HAP-1 (cell line): ENCODE results near the gene RAB11FIP4.

Source experiments
- DNase-seq, 2 experiments: peaks; one replicate each; pipeline ENCODE4 v3.0.0-alpha.2; 2016 to 2020; ENCODE audit warnings: low spot score in 2 of 2
- H3K27me3 ChIP-seq: fragments of 250-450 bp; sonication (Bioruptor Pico); 2 replicates; pipeline ENCODE4 v1.5.1; 2020; ENCODE audit warnings: low read depth, mild to moderate bottlenecking, moderate library complexity
- H3K36me3 ChIP-seq: fragments of 250-450 bp; sonication (Bioruptor Pico); replicated peaks from 2 replicates; pipeline ENCODE4 v1.5.1; 2020; ENCODE audit warnings: mild to moderate bottlenecking
- H3K4me1 ChIP-seq: fragments of 250-450 bp; sonication (Bioruptor Pico); 2 replicates; pipeline ENCODE4 v1.5.1; 2020; ENCODE audit warnings: mild to moderate bottlenecking
- H3K4me3 ChIP-seq: fragments of 250-450 bp; sonication (Bioruptor Pico); 2 replicates; pipeline ENCODE4 v1.5.1; 2020; ENCODE audit warnings: mild to moderate bottlenecking, moderate library complexity
- H3K9me3 ChIP-seq: fragments of 250-450 bp; sonication (Bioruptor Pico); 2 replicates; pipeline ENCODE4 v1.5.1; 2020; ENCODE audit warnings: mild to moderate bottlenecking, moderate library complexity
- in situ Hi-C: fragments of 300-500 bp; cut with MboI; formaldehyde crosslinking; loops from 3 replicates; pipeline ENCODE4 v1.14.3; 2020; ENCODE audit warnings: low sequenced_read_pairs, inconsistent platforms, mixed read lengths

RAB11FIP4 gene

DNA sequence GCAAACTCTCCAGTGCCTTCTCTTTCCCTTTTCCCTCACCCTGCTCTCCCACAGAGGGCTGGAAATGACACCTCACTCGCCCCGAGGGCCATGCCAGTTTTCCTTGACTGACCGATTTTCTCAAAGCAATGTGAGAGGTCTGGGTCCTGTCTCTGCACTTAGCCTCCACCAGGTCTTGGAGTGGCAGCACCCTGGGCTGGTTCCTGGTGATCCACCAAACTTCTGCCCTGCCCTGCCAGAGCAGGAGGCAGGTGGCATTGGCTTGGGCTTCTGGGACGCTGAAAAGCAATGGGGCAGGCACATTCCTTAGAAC, 97.5 kb downstream of the RAB11FIP4 start:
- Histone ChIP-seq H3K36me3 (no peaks in the 10 kb centered on the region), H3K9me3 (no peaks in the 10 kb centered on the region), H3K4me3 (peak overlapping the region; percentile 53), H3K27me3 (no peaks in the 10 kb centered on the region), H3K4me1 (peaks cover 3% of the 10 kb centered on the region; the same call in 1 of the 2 replicates)
- in situ Hi-C loops = no loop called here
- DNase-seq = no peak

DNA sequence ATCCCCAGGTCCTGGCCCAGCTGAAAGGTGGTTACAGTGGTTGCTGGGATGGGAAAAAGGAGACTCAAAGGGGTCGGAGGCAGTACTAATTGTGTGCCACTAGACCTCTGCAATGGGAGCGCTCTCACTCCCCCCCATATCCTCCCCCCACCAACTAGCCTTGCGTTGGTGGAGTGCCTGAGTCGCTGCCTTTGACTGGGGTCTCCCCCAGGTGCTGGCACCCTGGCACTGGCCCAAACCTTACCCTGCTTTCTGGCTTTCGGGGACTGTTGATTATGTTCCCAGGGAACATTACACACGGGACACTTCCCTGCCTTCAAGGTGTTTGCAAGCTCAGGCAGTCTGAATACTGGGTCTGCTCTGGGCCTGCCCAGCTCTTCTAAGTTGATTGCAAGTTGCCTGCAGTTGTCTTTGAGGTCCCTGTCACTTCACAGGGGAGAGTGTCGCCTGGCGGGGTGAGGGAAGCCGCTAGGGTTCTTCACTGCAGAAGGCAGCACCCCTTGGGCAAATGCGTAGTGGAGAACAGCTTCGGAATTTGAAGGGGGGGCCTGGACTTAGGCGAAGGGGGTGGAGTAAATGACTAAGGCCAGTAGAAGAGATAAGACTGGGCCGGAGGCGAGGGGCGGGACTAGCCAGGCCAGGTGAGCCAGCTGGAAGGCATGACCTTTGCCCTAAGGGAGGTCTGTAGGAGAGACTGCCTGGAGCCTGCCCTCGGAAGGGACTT, 98.0 kb downstream of the RAB11FIP4 start:
- in situ Hi-C loops = no loop called here
- peaks cover 3% of the 10 kb centered on the region; the same call in 1 of the 2 replicates for H3K4me1 ChIP-seq
- DNase-seq = no peak
- H3K36me3 ChIP-seq = no peaks in the 10 kb centered on the region
- H3K4me3 ChIP-seq = no peak overlapping the region
- no peaks in the 10 kb centered on the region for H3K27me3 ChIP-seq
- no peaks in the 10 kb centered on the region for H3K9me3 ChIP-seq

DNA sequence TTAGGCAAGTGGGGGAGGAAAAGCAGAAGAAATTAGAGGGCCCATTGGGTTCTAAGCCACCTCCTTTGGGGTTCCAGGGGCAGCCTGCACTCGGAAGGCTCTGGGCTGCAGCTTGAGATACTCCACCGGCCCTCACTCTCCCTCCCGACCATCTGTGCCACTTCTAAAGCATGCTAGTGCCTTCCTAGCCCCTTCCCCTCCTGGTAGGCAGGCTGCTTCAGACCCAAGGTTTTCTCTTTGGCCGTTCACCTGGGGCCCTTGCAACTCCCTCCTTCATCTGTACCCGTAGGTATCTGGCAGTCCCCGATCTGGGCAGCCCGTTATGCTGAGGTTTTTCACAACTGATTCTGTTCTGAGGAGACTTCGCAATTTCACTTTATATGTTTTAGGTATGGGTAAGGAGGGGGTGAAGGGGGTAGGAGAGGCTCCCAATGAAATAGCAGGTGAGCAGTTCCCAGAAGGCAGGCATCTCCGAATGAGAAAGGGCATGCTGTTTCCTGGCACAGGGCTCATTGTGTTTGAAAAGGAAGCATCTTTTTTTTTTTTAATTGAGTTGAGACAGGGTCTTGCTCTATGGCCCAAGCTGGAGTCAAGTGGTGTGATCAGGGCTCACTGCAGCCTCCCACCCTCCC, 98.7 kb downstream of the RAB11FIP4 start:
- Histone ChIP-seq H3K4me1 (peaks cover 3% of the 10 kb centered on the region; the same call in 1 of the 2 replicates), H3K9me3 (no peaks in the 10 kb centered on the region), H3K4me3 (no peak overlapping the region), H3K27me3 (no peaks in the 10 kb centered on the region), H3K36me3 (no peaks in the 10 kb centered on the region)
- in situ Hi-C loops = no loop called here
- DNase-seq = no peak

DNA sequence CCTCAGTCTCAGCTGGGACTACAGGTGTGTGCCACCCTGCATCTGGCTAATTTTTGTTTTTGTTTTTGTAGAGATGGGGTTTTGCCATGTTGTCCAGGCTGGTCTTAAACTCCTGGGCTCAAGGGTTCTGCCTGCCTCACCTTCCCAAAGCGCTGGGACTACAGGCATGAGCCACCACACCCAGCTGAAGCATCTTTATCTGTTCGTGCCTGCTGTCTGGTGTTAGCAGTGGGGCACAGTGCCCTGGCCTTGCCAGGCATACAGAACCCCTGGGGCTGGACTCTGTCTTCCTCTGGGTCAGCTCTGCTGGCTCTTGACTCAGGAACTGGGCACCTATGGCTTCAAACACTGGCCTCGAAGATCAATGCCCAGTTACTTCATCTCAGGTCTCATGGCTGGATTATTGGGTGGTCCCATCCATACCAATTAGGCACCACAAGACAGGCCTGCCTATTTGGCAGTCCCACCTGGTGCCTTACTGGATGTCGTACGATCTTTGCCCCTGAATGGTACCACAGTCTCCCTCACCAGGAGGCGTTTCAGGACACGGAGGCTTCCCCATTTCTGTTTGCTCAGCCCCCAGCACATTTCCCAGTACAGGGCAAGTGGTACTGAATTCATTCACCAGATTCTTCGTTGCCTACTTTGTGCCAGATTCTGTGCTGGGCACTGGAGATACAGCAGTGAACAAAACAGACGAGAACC, 99.3 kb downstream of the RAB11FIP4 start:
- Histone ChIP-seq H3K36me3 (no peaks in the 10 kb centered on the region), H3K9me3 (no peaks in the 10 kb centered on the region), H3K4me3 (no peak overlapping the region), H3K27me3 (no peaks in the 10 kb centered on the region), H3K4me1 (peaks cover 3% of the 10 kb centered on the region; the same call in 1 of the 2 replicates)
- no peak for DNase-seq
- in situ Hi-C loops = no loop called here

DNA sequence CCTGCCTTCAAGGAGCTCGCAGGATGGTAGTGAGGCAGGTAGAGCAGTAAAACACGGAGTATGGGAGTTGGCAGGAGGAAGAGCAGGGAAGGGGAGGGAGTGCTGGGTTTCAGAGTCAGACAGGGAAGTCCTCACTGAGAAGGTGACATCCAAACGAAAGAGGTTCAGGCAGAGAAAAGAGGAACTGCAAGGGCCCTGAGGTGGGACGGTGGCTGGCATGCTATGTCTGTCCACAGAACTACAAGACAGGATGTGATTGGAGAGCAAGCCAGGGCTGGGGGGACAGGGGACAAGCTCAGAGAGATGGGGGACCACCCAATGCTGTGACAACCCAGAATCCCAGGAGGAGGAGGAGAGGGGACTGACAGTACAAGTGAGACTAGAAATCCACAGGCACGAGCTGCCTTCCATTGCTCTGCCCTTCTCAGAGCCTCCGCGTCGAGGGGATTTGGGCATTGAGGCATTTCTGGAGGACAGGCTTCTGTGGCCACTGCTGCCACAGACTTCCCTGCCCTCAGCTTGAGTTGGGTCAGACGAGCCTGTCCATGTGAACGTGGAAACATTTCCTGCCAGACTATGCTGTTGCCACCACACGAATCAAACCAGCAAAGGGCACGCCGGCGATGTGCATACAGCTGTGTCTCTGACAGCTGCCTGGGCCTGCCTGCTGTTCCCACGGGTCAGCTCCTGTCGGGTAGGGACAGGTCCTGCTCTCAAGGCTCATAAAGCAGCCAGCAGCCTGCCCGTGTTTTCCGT, 100.1 kb downstream of the RAB11FIP4 start:
- in situ Hi-C loops = no loop called here
- Histone ChIP-seq H3K9me3 (no peaks in the 10 kb centered on the region), H3K27me3 (no peaks in the 10 kb centered on the region), H3K4me1 (peaks cover 3% of the 10 kb centered on the region; the same call in 1 of the 2 replicates), H3K36me3 (no peaks in the 10 kb centered on the region), H3K4me3 (no peak overlapping the region)
- no peak for DNase-seq

DNA sequence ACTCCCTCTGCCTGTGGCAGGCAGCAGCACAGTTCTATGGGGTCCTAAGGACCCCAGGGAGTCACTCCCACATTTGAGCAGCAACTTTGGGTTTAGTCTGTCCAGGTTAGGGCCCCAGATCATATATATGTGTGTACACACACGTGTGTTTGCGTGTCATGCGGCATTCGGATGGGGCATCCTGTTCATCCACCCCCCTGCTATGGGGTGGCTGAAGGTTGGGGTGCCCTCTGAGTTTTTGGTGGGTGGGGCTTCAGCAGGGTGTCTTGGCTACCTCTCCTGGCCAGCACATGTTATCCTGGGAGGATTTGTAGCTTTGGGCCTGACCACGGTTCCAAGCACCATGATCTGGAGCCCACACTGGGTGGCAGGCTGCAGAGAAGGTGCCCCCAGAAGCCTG, 100.7 kb downstream of the RAB11FIP4 start:
- Histone ChIP-seq H3K9me3 (no peaks in the 10 kb centered on the region), H3K36me3 (no peaks in the 10 kb centered on the region), H3K4me3 (no peak overlapping the region), H3K4me1 (peaks cover 3% of the 10 kb centered on the region; the same call in 1 of the 2 replicates), H3K27me3 (no peaks in the 10 kb centered on the region)
- in situ Hi-C loops = no loop called here
- DNase-seq = no peak

DNA sequence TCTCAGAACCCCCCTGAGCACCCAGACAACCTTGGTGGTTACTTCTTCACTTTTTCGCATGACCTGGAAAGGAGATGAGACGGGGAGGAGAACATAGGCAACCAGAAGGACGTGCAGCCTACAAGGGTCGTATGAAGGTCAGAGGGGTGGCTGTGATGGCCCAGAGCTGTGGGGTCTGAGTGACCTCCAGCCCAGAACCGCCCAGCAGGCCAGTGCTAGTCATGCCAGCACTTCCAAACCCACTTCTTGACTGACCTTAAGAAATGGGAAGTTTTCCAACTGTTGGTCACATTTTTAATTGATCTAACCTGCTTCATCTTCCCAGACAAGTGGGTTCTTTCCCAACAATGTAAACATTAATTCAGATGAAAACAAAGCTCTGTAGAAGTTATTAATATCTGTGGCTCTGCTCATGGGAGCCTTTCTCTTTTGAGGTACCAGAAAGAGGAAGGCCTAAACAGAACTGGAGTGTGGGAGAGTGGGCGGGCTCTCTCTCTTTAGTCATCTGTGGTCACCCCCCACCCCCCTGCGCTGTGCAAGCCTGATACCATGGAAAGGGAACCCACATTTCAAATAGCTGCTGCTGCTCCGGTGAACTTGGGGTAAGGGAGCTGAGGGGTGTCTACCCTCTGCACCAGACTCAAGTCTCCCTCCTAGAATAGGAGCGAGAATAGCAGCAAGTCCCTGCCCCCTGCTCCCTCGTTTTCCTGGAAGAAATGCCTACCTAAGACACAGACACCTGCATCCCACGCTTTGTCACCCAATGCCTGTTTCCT, 101.6 kb downstream of the RAB11FIP4 start:
- Histone ChIP-seq H3K36me3 (no peaks in the 10 kb centered on the region), H3K27me3 (no peaks in the 10 kb centered on the region), H3K9me3 (no peaks in the 10 kb centered on the region), H3K4me3 (no peak overlapping the region), H3K4me1 (peaks cover 3% of the 10 kb centered on the region; the same call in 1 of the 2 replicates)
- no peak for DNase-seq
- in situ Hi-C loops = no loop called here

DNA sequence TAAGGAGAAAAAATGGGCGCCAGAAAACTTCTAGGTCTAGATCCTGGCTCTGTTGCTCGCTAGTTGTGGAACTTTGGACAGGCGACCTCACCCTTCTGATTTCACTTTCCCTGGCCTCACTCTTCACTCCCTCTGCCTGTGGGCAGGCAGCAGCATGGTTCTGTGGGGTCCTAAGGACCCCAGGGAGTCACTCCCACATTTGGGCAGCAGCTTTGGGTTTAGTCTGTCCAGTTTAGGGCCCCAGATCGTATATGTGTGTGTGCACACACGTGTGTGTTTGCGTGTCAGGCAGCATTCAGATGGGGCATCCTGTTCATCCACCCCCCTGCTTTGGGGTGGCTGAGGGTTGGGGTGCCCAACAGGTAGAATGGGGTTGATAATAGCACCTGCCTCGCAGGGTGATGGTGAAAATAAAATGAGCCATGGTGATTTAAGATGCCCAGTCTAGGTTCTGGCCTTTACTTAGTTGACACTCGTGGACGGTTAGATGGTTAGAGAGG, 102.2 kb downstream of the RAB11FIP4 start:
- H3K4me1 ChIP-seq = peaks cover 2% of the 10 kb centered on the region; the same call in 1 of the 2 replicates

DNA sequence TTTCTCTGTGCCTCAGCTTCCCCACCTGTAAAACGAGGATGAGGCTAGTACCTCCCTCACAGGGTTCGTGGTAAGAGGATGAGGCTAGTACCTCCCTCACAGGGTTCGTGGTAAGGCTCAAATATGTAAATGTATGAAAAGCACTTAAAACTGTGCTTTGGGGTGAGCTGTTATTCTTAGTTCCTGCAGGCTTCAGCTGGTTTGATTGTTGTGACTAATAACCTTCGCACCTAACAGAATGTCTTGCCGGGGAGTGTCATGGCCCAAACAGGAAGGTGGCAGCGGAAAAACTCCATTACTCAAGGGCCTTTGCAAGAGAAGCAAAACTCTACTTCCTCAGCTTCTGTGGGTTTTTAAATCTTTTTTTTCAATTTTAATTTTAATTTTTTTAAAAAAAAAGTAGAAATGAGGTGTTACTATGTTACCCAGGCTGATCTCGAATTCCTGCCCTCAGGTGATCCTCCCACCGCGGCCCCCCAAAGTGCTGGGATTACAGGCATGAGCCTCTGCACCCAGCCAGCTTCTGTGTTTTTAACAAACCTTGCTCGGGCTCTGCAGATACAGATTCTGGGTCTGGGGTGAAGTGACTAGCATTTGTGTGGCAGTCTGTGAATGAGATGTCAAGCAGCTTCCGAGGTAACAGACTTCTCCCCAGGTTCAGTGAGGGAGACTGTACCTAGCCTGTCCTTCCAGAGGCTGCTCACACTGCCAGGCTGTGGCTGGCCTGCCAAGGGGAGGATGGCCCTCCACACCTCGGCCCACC, 103.0 kb downstream of the RAB11FIP4 start:
- no peaks in the 10 kb centered on the region for H3K27me3 ChIP-seq
- in situ Hi-C loops = no loop called here
- H3K4me3 ChIP-seq = no peak overlapping the region
- no peaks in the 10 kb centered on the region for H3K4me1 ChIP-seq
- no peaks in the 10 kb centered on the region for H3K9me3 ChIP-seq
- no peaks in the 10 kb centered on the region for H3K36me3 ChIP-seq
- no peak for DNase-seq

More for the DNA sequence above, 102.2 kb downstream of the RAB11FIP4 start:
- H3K27me3 ChIP-seq = no peaks in the 10 kb centered on the region
- DNase-seq = no peak
- H3K36me3 ChIP-seq = no peaks in the 10 kb centered on the region
- H3K9me3 ChIP-seq = no peaks in the 10 kb centered on the region
- no peak overlapping the region for H3K4me3 ChIP-seq
- in situ Hi-C loops = no loop called here

DNA sequence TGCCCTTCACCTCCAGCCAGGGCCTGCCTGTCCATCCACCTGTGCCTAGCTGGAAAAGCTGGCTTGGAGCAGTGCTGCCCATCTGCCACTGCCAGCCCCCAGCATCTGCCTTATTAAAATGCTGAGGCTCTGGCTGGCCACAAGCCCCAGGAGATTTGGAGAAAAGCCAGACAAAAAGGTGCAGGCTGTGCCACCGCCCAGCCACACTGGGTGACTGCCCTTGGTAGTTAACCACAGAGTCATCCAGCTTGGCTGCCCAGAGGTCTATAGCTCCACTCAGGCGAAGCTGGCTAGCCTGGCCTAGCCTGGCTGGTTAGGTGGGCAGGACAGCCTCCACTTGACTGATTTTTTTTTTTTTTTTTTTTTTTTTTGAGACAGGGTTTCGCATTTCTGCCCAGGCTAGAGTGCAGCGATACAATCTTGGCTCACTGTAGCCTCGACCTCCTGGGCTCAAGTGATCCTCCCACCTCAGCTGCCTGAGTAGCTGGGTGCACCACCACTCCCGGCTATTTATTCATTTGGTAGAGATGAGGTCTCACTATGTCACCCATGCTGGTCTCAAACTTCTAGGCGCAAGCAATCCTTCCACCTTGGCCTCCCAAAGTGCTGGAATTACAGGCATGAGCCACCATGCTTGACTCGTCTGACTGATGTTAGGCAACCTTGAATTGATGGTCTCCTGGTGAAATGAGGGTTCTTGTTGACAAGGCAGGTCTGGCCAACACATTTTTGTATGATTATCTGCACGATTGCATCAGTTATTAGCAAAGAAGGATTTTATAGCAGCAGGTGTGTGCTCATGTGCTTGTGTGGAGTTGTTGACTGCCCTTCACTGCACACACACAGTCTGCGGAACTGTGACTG, 103.8 kb downstream of the RAB11FIP4 start:
- Histone ChIP-seq H3K27me3 (no peaks in the 10 kb centered on the region), H3K4me1 (no peaks in the 10 kb centered on the region), H3K9me3 (no peaks in the 10 kb centered on the region), H3K36me3 (no peaks in the 10 kb centered on the region), H3K4me3 (no peak overlapping the region)
- DNase-seq = no peak
- in situ Hi-C loops = no loop called here

DNA sequence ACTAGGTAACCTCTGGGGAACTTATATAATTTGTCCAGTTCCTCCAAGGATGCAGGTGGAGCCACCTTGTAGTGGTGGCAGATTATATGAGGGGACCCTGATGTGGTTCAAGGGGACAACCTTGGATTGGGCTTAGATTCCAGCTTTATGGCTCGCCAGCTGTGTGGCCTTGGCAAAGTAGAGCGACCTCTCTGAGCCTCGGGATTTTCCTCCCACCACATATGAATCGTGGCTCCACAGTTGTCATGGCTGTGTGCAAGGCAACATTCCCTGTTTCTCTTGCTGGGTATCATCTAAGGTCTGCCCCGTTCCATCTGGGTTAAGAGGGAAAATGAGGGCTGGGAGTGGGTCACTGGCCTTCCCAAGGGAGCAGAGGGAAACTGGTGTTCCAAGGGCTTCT, 104.6 kb downstream of the RAB11FIP4 start:
- no peaks in the 10 kb centered on the region for H3K36me3 ChIP-seq
- in situ Hi-C loops = no loop called here
- no peak for DNase-seq
- no peaks in the 10 kb centered on the region for H3K27me3 ChIP-seq
- no peak overlapping the region for H3K4me3 ChIP-seq
- no peaks in the 10 kb centered on the region for H3K9me3 ChIP-seq
- no peaks in the 10 kb centered on the region for H3K4me1 ChIP-seq

DNA sequence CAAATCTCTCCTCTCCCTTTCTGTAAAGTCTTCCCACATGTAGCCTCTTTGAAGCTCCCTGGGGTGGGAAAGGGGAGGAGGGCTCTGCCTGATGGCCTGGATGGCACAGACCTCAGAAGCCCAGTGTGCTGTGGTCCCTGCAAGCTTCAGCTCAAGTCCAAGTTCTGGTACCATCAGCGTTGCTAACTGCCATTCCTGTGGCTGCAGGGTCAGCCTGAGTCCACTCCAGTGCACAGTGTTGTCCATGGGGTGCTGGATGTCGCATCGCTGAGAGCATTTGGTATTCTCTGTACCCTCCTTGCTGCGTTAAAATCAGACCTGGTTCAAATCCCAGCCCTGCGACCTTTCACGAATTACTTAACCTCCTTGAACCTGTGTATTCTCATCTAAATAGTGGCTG, 105.1 kb downstream of the RAB11FIP4 start:
- no peaks in the 10 kb centered on the region for H3K9me3 ChIP-seq
- no peak for DNase-seq
- H3K27me3 ChIP-seq = no peaks in the 10 kb centered on the region
- H3K4me1 ChIP-seq = no peaks in the 10 kb centered on the region
- H3K36me3 ChIP-seq = no peaks in the 10 kb centered on the region
- H3K4me3 ChIP-seq = no peak overlapping the region
- in situ Hi-C loops = no loop called here
